Testis (tissue), 2 donors: ENCODE measurements around the gene ARL13A.

Experiments used
- CTCF ChIP-seq, 3 experiments: fragments of 450-650 bp in 2 of 3; fragments of 200-600 bp in 1 of 3; sonication (generic) in 1 of 3; IDR thresholded peaks; one replicate each; pipeline ENCODE4 v1.5.1; 2016 to 2019; ENCODE audit warnings: antibody characterized with exemption in 3 of 3, mild to moderate bottlenecking in 2 of 3, moderate library complexity in 1 of 3
- POLR2A ChIP-seq: fragments of 450-650 bp; IDR thresholded peaks from one replicate; pipeline ENCODE4 v1.6.1; 2017; ENCODE audit warnings: antibody characterized with exemption, mild to moderate bottlenecking, moderate library complexity

- TF ChIP-seq CTCF (IDR thresholded peaks at IDR 0.05) (no peak), POLR2A (no peak)
Measured at GRCh38 chrX:100999451-100999850, 29.9 kb downstream of the ARL13A start.
